Measurements from ENCODE around the gene LIPF. TPM values are rescaled to one million over a fixed set of nuclear protein-coding genes. Genes with fewer than 3 reads are reported as not detected.
A peak's percentile ranks its signal among the peaks of the same experiment; 100 is the strongest.

The LIPF gene
- total RNA-seq, 5 donors from 2014 or later (not counting 1 experiment from before 2014, with no cell fraction given), result not detected

DNA sequence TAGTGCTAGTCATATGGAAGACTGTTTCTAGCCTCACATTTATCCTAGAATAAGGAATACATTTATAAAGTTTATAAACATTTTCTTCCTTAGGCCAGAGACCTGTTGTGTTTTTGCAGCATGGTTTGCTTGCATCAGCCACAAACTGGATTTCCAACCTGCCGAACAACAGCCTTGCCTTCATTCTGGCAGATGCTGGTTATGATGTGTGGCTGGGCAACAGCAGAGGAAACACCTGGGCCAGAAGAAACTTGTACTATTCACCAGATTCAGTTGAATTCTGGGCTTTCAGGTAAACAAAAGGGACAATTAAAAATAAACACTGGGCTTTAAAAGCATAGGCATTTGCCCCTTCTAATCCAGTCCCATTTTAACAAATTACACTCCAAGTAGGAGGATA, 4.2 kb downstream of the LIPF start:
- WGBS (ENCODE audit: insufficient coverage), result 100% methylated on average over 1 of the region's 1 CpG
- Mint-ChIP-seq H3K9me3 (no peaks in the 10 kb centered on the region), H3K4me3 (no peak overlapping the region), H3K4me1 (peaks cover 0 to 4% (median 0%) of the 10 kb centered on the region in 3 donors), H3K27me3 (peaks cover 0 to 2% of the 10 kb centered on the region in 2 donors), H3K36me3 (no peaks in the 10 kb centered on the region), H3K27ac (no peak overlapping the region)
- Histone ChIP-seq H3K4me1 (ENCODE audit: control insufficient read depth in 1 of 2, extremely low read depth in 1 of 2, insufficient read depth in 2 of 2, low read length in 2 of 2) (no peaks in the 10 kb centered on the region), H3K27me3 (replicated peaks in 1 of 2; ENCODE audit: control insufficient read depth in 2 of 2, extremely low read depth in 1 of 2, insufficient read depth in 2 of 2, low read length in 1 of 2) (no peaks in the 10 kb centered on the region), H3K9me3 (no peaks in the 10 kb centered on the region), H3K36me3 (ENCODE audit: control insufficient read depth in 2 of 2, extremely low read depth in 1 of 2, insufficient read depth in 1 of 2, low read length in 1 of 2) (no peaks in the 10 kb centered on the region), H3K27ac (ENCODE audit: low read length) (no peak overlapping the region), H3K4me3 (ENCODE audit: control insufficient read depth in 1 of 2, extremely low read depth in 1 of 2, low read length in 1 of 2) (no peak overlapping the region)
- CTCF ChIA-PET, result no interaction called here
- ATAC-seq (replicated peaks in 1 of 4) (no peak), DNase-seq (no peak)
- POLR2A ChIA-PET, result interaction anchor here in 1 of 2 donors (0.6 kb wide), 1 partner anchor 277 kb away, joined by 3 read pairs; no protein-coding TSS in a partner anchor

DNA sequence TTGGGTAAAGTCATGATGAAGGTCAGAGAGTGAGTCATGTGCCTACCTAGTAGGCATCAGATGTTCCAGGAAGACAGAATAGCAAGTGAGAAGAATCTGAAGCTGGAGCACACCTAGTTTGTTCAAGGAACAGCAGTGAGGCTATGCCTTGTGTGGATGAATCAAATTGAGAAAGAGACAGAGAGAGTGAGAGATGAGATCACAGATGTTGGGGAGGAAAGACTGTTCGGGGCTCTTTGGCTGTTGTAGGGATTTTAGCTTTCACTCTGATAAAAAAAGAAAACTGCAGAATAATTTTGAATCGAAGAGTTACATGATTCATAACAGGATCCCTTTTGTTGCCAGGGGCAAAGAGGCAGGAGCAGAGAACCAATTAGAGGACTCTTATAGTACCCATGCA, 6.3 kb downstream of the LIPF start:
- WGBS (ENCODE audit: insufficient coverage), result 20% methylated on average over 1 of the region's 2 CpGs
- peak overlapping the region in 1 of 2 donors; percentile 2 for H3K27ac Mint-ChIP-seq
- Histone ChIP-seq H3K4me3 (ENCODE audit: control insufficient read depth in 1 of 2, extremely low read depth in 1 of 2, low read length in 1 of 2) (no peak overlapping the region), H3K27me3 (replicated peaks in 1 of 2; ENCODE audit: control insufficient read depth in 2 of 2, extremely low read depth in 1 of 2, insufficient read depth in 2 of 2, low read length in 1 of 2) (no peaks in the 10 kb centered on the region), H3K36me3 (ENCODE audit: control insufficient read depth in 2 of 2, extremely low read depth in 1 of 2, insufficient read depth in 1 of 2, low read length in 1 of 2) (no peaks in the 10 kb centered on the region), H3K9me3 (no peaks in the 10 kb centered on the region), H3K4me1 (ENCODE audit: control insufficient read depth in 1 of 2, extremely low read depth in 1 of 2, insufficient read depth in 2 of 2, low read length in 2 of 2) (no peaks in the 10 kb centered on the region), H3K27ac (ENCODE audit: low read length) (no peak overlapping the region)
- no peak overlapping the region for H3K4me3 Mint-ChIP-seq
- peaks cover 2 to 4% of the 10 kb centered on the region in 2 donors for H3K27me3 Mint-ChIP-seq
- H3K9me3 Mint-ChIP-seq, result no peaks in the 10 kb centered on the region
- H3K36me3 Mint-ChIP-seq, result no peaks in the 10 kb centered on the region
- DNase-seq, result no peak
- CTCF ChIA-PET, result interaction anchor here in 1 of 2 donors (0.6 kb wide), 1 partner anchor 9 kb away, joined by 3 read pairs; no protein-coding TSS in a partner anchor
- POLR2A ChIA-PET, result no interaction called here
- peaks cover 0 to 4% (median 0%) of the 10 kb centered on the region in 3 donors for H3K4me1 Mint-ChIP-seq
- no peak for ATAC-seq (replicated peaks in 1 of 4)

DNA sequence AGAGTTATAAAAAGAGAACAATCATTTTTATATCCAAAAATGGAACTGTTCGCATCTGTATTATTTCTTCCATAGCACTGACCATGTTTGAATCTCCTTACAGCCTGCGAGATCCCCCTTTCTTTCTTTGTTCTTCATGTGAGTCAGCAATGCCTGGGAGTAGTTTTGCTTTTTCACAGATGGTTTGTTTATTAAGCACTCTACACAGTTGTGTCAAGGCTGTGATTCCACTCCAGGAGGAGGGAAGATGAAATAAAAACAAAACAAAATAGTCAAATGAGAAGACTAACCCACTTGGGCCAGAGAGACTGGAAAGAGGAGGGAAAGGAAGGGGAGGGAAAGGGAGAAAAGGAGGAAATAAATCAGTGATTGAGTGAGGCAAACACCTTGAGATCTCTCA, 7.8 kb downstream of the LIPF start:
- CTCF ChIA-PET, result interaction anchor here in 1 of 2 donors (0.7 kb wide), 1 partner anchor 91 kb away, joined by 4 read pairs; no protein-coding TSS in a partner anchor
- H3K4me3 Mint-ChIP-seq, result no peak overlapping the region
- H3K9me3 Mint-ChIP-seq, result no peaks in the 10 kb centered on the region
- DNase-seq (no peak), ATAC-seq (replicated peaks in 1 of 4) (no peak)
- Histone ChIP-seq H3K4me1 (ENCODE audit: control insufficient read depth in 1 of 2, extremely low read depth in 1 of 2, insufficient read depth in 2 of 2, low read length in 2 of 2) (no peaks in the 10 kb centered on the region), H3K4me3 (ENCODE audit: control insufficient read depth in 1 of 2, extremely low read depth in 1 of 2, low read length in 1 of 2) (no peak overlapping the region), H3K36me3 (ENCODE audit: control insufficient read depth in 2 of 2, extremely low read depth in 1 of 2, insufficient read depth in 1 of 2, low read length in 1 of 2) (no peaks in the 10 kb centered on the region), H3K27ac (ENCODE audit: low read length) (no peak overlapping the region), H3K27me3 (replicated peaks in 1 of 2; ENCODE audit: control insufficient read depth in 2 of 2, extremely low read depth in 1 of 2, insufficient read depth in 2 of 2, low read length in 1 of 2) (no peaks in the 10 kb centered on the region), H3K9me3 (no peaks in the 10 kb centered on the region)
- no peaks in the 10 kb centered on the region for H3K36me3 Mint-ChIP-seq
- no CpG with 5 or more reads among the region's 2 CpGs for WGBS (ENCODE audit: insufficient coverage)
- H3K27ac Mint-ChIP-seq, result no peak overlapping the region
- H3K27me3 Mint-ChIP-seq, result peaks cover 2 to 4% of the 10 kb centered on the region in 2 donors
- POLR2A ChIA-PET, result no interaction called here
- H3K4me1 Mint-ChIP-seq, result peaks cover 0 to 4% (median 0%) of the 10 kb centered on the region in 3 donors

DNA sequence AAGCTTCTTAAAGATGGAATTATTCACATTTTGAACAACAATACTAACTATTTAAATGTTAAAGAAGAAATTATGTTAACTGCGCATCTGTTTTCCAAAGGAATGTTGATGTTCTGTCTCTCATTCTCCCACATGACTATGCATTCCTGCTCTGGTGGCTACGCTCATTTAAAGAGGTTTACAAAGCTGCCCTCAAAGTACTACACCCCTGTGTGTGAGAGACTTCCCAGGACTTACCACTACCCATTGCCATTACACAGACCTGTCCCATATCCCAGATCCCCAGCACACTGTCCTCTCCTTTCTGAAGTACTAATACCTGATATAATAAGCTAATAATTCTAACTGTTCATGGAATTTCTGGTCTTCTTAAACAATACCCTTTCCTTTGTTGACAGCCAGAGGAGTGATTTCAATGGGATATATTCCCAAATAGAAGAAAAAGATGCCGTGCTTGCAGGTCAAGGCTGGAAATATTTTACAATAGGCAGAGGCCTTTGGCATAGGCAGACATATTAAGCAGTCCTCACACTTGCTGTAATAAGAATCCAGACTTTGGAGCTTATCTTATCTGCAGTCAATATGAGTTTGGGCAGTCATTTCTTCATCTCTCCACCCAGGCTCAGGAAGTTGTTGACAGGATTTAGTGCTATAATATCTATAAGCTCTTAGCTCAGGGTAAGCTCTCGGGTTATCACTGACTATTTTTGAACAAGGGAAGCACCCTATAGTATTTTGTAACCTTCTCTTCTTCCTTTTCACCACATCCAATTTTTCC, 12.2 kb downstream of the LIPF start:
- POLR2A ChIA-PET, result no interaction called here
- no peak overlapping the region for H3K4me3 Mint-ChIP-seq
- H3K4me1 Mint-ChIP-seq, result no peaks in the 10 kb centered on the region
- no peaks in the 10 kb centered on the region for H3K9me3 ChIP-seq
- WGBS (ENCODE audit: insufficient coverage), result no CpG with 5 or more reads among the region's 4 CpGs
- no peaks in the 10 kb centered on the region for H3K36me3 ChIP-seq (ENCODE audit: control insufficient read depth in 2 of 2, extremely low read depth in 1 of 2, insufficient read depth in 1 of 2, low read length in 1 of 2)
- no peak overlapping the region for H3K27ac Mint-ChIP-seq
- H3K27ac ChIP-seq (ENCODE audit: low read length), result no peak overlapping the region
- no peak for ATAC-seq (replicated peaks in 1 of 4)
- DNase-seq, result no peak
- H3K9me3 Mint-ChIP-seq, result no peaks in the 10 kb centered on the region
- no peaks in the 10 kb centered on the region for H3K27me3 ChIP-seq (replicated peaks in 1 of 2; ENCODE audit: control insufficient read depth in 2 of 2, extremely low read depth in 1 of 2, insufficient read depth in 2 of 2, low read length in 1 of 2)
- H3K27me3 Mint-ChIP-seq, result peaks cover 0 to 4% of the 10 kb centered on the region in 2 donors
- no peaks in the 10 kb centered on the region for H3K36me3 Mint-ChIP-seq
- no peak overlapping the region for H3K4me3 ChIP-seq (ENCODE audit: control insufficient read depth in 1 of 2, extremely low read depth in 1 of 2, low read length in 1 of 2)
- H3K4me1 ChIP-seq (ENCODE audit: control insufficient read depth in 1 of 2, extremely low read depth in 1 of 2, insufficient read depth in 2 of 2, low read length in 2 of 2), result no peaks in the 10 kb centered on the region
- CTCF ChIA-PET, result interaction anchor here in 1 of 2 donors (0.9 kb wide), 1 partner anchor 169 kb away, joined by 3 read pairs; no protein-coding TSS in a partner anchor

DNA sequence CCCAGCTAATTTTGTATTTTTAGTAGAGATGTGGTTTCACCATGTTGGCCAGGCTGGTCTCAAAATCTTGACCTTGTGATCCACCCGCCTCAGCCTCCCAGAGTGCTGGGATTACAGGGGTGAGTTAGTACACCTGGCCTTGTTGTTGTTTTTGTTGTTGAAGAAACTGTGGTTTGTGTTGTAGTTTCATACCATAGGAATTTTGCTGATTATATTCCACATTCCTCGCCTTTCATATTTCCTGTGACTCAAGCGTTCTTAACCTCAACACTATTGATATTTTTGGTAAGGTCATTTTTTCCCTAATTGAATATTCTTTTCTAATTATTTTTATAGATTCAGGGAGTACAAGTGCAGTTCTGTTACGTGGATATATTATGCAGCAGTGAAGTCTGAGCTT, 16.7 kb downstream of the LIPF start:
- Mint-ChIP-seq H3K4me1 (no peaks in the 10 kb centered on the region), H3K36me3 (no peaks in the 10 kb centered on the region), H3K27ac (no peak overlapping the region), H3K27me3 (peaks cover 5% of the 10 kb centered on the region in 2 donors), H3K4me3 (no peak overlapping the region), H3K9me3 (no peaks in the 10 kb centered on the region)
- DNase-seq (no peak), ATAC-seq (replicated peaks in 1 of 4) (no peak)
- Histone ChIP-seq H3K36me3 (ENCODE audit: control insufficient read depth in 2 of 2, extremely low read depth in 1 of 2, insufficient read depth in 1 of 2, low read length in 1 of 2) (no peaks in the 10 kb centered on the region), H3K4me3 (ENCODE audit: control insufficient read depth in 1 of 2, extremely low read depth in 1 of 2, low read length in 1 of 2) (no peak overlapping the region), H3K9me3 (no peaks in the 10 kb centered on the region), H3K27ac (ENCODE audit: low read length) (no peak overlapping the region), H3K27me3 (replicated peaks in 1 of 2; ENCODE audit: control insufficient read depth in 2 of 2, extremely low read depth in 1 of 2, insufficient read depth in 2 of 2, low read length in 1 of 2) (no peaks in the 10 kb centered on the region), H3K4me1 (ENCODE audit: control insufficient read depth in 1 of 2, extremely low read depth in 1 of 2, insufficient read depth in 2 of 2, low read length in 2 of 2) (no peaks in the 10 kb centered on the region)
- POLR2A ChIA-PET, result no interaction called here
- CTCF ChIA-PET, result no interaction called here
- WGBS (ENCODE audit: insufficient coverage), result no CpG with 5 or more reads among the region's 4 CpGs

DNA sequence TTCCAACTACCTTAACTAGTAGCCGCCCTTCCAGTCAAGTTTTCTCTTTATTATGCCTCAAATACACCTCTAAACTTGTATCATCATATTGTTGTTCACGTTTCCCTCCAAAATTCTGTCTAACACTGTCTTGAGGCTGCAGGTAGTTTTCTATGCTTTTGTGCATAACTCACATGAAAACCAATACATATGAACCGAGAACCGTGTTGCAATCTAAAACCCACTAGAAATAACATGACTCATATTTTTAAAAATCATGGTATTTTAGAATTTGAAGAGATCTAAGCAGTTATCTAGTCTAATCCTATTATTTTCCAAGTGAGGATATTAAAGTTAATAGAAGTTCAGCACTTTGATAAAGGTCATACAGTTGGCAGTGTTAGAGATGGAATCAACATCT, 18.2 kb downstream of the LIPF start:
- ChIA-PET POLR2A (interaction anchor here in 1 of 2 donors (0.6 kb wide), 2 partner anchors 8 to 119 kb away, joined by 3 to 6 read pairs; no protein-coding TSS in a partner anchor), CTCF (interaction anchor here in 1 of 2 donors (0.6 to 0.7 kb wide), 2 partner anchors 15 to 672 kb away, joined by 3 to 4 read pairs; no protein-coding TSS in a partner anchor)
- H3K27me3 ChIP-seq (replicated peaks in 1 of 2; ENCODE audit: control insufficient read depth in 2 of 2, extremely low read depth in 1 of 2, insufficient read depth in 2 of 2, low read length in 1 of 2), result no peaks in the 10 kb centered on the region
- Mint-ChIP-seq H3K36me3 (no peaks in the 10 kb centered on the region), H3K27me3 (peaks cover 5% of the 10 kb centered on the region in 2 donors), H3K4me3 (no peak overlapping the region), H3K27ac (no peak overlapping the region), H3K4me1 (no peaks in the 10 kb centered on the region), H3K9me3 (no peaks in the 10 kb centered on the region)
- DNase-seq, result no peak
- no peak overlapping the region for H3K4me3 ChIP-seq (ENCODE audit: control insufficient read depth in 1 of 2, extremely low read depth in 1 of 2, low read length in 1 of 2)
- WGBS (ENCODE audit: insufficient coverage), result 50% methylated on average over 2 of the region's 4 CpGs
- no peak overlapping the region for H3K27ac ChIP-seq (ENCODE audit: low read length)
- H3K36me3 ChIP-seq (ENCODE audit: control insufficient read depth in 2 of 2, extremely low read depth in 1 of 2, insufficient read depth in 1 of 2, low read length in 1 of 2), result no peaks in the 10 kb centered on the region
- H3K9me3 ChIP-seq, result no peaks in the 10 kb centered on the region
- no peaks in the 10 kb centered on the region for H3K4me1 ChIP-seq (ENCODE audit: control insufficient read depth in 1 of 2, extremely low read depth in 1 of 2, insufficient read depth in 2 of 2, low read length in 2 of 2)
- no peak for ATAC-seq (replicated peaks in 1 of 4)

Data from T-cell (primary cell).